K562 (cell line): ENCODE data around the gene GATC. TPM values are rescaled to one million over a fixed set of nuclear protein-coding genes. Genes with fewer than 3 reads are reported as not detected.

Experiments
- ARHGAP35 ChIP-seq: fragments of 450-650 bp; IDR thresholded peaks from 2 replicates; pipeline ENCODE4 v1.6.1; 2018; ENCODE audit not compliant: partially characterized antibody
- ASH1L ChIP-seq: fragments of 450-650 bp; IDR thresholded peaks from 2 replicates; pipeline ENCODE4 v1.6.1; 2018; ENCODE audit warnings: borderline replicate concordance, mild to moderate bottlenecking, low read depth; ENCODE audit not compliant: partially characterized antibody
- C11orf30 ChIP-seq: fragments of 450-650 bp; IDR thresholded peaks from 2 replicates; pipeline ENCODE4 v1.6.1; 2016; ENCODE audit warnings: low read depth, mild to moderate bottlenecking
- GATAD2A ChIP-seq: fragments of 450-650 bp; IDR thresholded peaks from 2 replicates; pipeline ENCODE4 v1.6.1; 2017
- HDAC1 ChIP-seq, 2 experiments: fragments of 450-650 bp; IDR thresholded peaks; 2 replicates each; pipeline ENCODE4 v1.6.1; 2016 to 2017; ENCODE audit warnings: inconsistent platforms in 1 of 2, mild to moderate bottlenecking in 1 of 2, moderate library complexity in 1 of 2
- HDAC2 ChIP-seq: fragments of 450-650 bp; IDR thresholded peaks from 2 replicates; pipeline ENCODE4 v1.6.1; 2016; ENCODE audit warnings: mild to moderate bottlenecking
- ILK ChIP-seq: fragments of 450-650 bp; IDR thresholded peaks from 2 replicates; pipeline ENCODE4 v1.6.1; 2016; ENCODE audit warnings: missing genetic modification characterization, low read depth, mild to moderate bottlenecking, missing compliant biosample characterization, moderate library complexity, borderline replicate concordance
- KDM5B ChIP-seq: fragments of 200-600 bp; sonication (generic); IDR thresholded peaks from 2 replicates; pipeline ENCODE4 v1.6.1; 2012; ENCODE audit warnings: low read depth, mild to moderate bottlenecking, moderate library complexity, low read length, control low read depth, inconsistent platforms; ENCODE audit not compliant: insufficient replicate concordance
- MCM5 ChIP-seq: fragments of 450-650 bp; IDR thresholded peaks from 2 replicates; pipeline ENCODE4 v1.6.1; 2016; ENCODE audit warnings: low read depth
- NFE2L1 ChIP-seq: fragments of 450-650 bp; IDR thresholded peaks from 2 replicates; pipeline ENCODE4 v1.6.1; 2016; ENCODE audit warnings: missing genetic modification characterization, low read depth, mild to moderate bottlenecking, missing compliant biosample characterization, moderate library complexity, borderline replicate concordance
- NFIX ChIP-seq: fragments of 250-450 bp; sonication (Bioruptor Pico); IDR thresholded peaks from 2 replicates; pipeline ENCODE4 v1.4.0; 2020; ENCODE audit warnings: low read depth, mild to moderate bottlenecking, moderate library complexity
- PYGO2 ChIP-seq: fragments of 450-650 bp; IDR thresholded peaks from 2 replicates; pipeline ENCODE4 v1.6.1; 2016; ENCODE audit warnings: mild to moderate bottlenecking, missing genetic modification characterization, moderate library complexity, missing compliant biosample characterization
- RAD51 ChIP-seq: fragments of 450-650 bp; IDR thresholded peaks from 2 replicates; pipeline ENCODE4 v1.7.1; 2016; ENCODE audit warnings: low read depth, mild to moderate bottlenecking, borderline replicate concordance
- SP2 ChIP-seq: IDR thresholded peaks from 2 replicates; pipeline ENCODE4 v1.6.1; 2011; ENCODE audit warnings: mild to moderate bottlenecking, low read depth, low read length, moderate library complexity; ENCODE audit not compliant: poor library complexity, severe bottlenecking; ENCODE audit errors: extremely low read depth
- ZNF3 ChIP-seq: fragments of 250-450 bp; sonication (Bioruptor Pico); IDR thresholded peaks from 2 replicates; pipeline ENCODE4 v1.5.0; 2021; ENCODE audit warnings: mild to moderate bottlenecking, moderate library complexity
- ZNF444 ChIP-seq: fragments of 250-450 bp; sonication (Bioruptor Pico); IDR thresholded peaks from 2 replicates; pipeline ENCODE4 v1.4.0; 2020; ENCODE audit warnings: mild to moderate bottlenecking, moderate library complexity
- polyA plus RNA-seq, 8 experiments: library from polyadenylated mRNA; depleted of rRNA in 4 of 8; stranded (reverse) in 5 of 8; unstranded in 3 of 8; fragments of >200 nt; fragmentation: Nextera tagmentation in 2 of 8; fragmentation: Illumina TruSeq in 1 of 8; extraction: Ambion mirVana in 2 of 8; extraction: Trizol in 1 of 8; gene quantifications; 2 replicates each; pipeline versions ENCODE4 v1.2.1 to v1.2.3, GENCODE V29; 2011 to 2014; ENCODE audit warnings: inconsistent platforms in 1 of 8, missing spikeins in 1 of 8
- total RNA-seq, 7 experiments: library from RNA; depleted of rRNA in 6 of 7; stranded (reverse); fragments of >200 nt in 6 of 7; fragmentation: Illumina TruSeq in 2 of 7; extraction: Trizol in 2 of 7; gene quantifications; 2 replicates each; pipeline versions ENCODE4 v1.2.1 to v1.2.3, GENCODE V29; 2011 to 2021; ENCODE audit warnings: low replicate concordance in 1 of 7
- TF ChIP-seq, protein P1 (sequence below): fragments of 250-450 bp; sonication (Bioruptor Pico); IDR thresholded peaks from 2 replicates; pipeline ENCODE4 v1.4.0; 2020; ENCODE audit warnings: mild to moderate bottlenecking, moderate library complexity
- TF ChIP-seq, protein P2 (sequence below): fragments of 200-800 bp; sonication (Bioruptor generic); IDR thresholded peaks from 2 replicates; pipeline ENCODE4 v1.6.1; 2017; ENCODE audit warnings: missing genetic modification characterization, missing compliant biosample characterization
- TF ChIP-seq, protein P3 (sequence below): fragments of 450-650 bp; IDR thresholded peaks from 2 replicates; pipeline ENCODE4 v1.6.1; 2016; ENCODE audit warnings: missing biosample characterization, missing genetic modification characterization
- TF ChIP-seq, protein P4 (sequence below): fragments of 450-650 bp; conservative IDR thresholded peaks from 2 replicates; pipeline ENCODE4 v1.6.1; 2016; ENCODE audit warnings: missing genetic modification characterization, low read depth, mild to moderate bottlenecking, missing compliant biosample characterization, moderate library complexity
- TF ChIP-seq, protein P5 (sequence below): fragments of 250-450 bp; sonication (Bioruptor Pico); IDR thresholded peaks from 2 replicates; pipeline ENCODE4 v1.8.0; 2021; ENCODE audit warnings: mild to moderate bottlenecking, moderate library complexity

The GATC gene
- total and polyA plus RNA-seq, 9 of the 15 experiments (the other 6 are each of a cell fraction or from before 2014, with no cell fraction given): 5.8 to 52.6 (median 28.2) TPM

DNA sequence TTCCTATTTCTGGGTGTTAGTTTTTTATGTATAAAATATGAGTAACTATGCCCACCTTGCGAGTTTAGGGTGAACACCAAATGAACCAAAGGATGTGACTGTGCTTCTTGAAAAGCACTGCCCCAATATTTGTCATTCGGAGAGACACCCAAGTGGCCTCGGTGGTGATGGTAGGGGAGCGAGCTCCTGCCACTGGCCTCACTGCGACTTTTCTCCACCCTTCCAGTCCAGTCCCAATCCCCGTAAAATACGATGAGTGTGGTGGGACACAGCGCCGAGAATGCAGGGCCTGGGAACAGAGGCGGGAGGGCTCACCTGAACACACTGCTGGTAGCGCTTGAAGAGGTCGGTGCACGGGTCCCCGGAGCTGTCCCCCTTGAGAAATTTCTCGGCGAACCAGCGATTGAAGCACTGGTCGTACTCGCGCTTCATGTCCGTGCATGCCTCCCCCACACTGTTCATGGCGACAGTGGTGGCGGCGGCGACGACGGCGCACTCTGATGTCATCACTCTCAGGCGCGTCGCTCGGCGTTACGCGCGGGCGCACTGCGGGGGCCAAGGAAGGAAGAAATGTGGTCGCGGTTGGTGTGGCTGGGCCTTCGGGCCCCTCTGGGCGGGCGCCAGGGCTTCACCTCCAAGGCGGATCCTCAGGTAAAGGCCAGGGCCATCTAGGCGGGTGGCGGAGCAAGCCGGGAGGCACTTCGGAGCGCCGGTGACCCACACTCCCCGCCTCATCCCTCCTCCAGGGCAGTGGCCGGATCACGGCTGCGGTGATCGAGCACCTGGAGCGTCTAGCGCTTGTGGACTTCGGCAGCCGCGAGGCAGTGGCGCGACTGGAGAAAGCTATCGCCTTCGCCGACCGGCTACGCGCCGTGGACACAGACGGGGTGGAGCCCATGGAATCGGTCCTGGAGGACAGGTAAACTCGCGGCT, at the start of gene GATC, which contains the start of gene TRIAP1 (continued):
- no peak for TF ChIP-seq ILK
- TF ChIP-seq ZNF444 (CRISPR knock-in tag): no peak
- TF ChIP-seq, protein P1, sequence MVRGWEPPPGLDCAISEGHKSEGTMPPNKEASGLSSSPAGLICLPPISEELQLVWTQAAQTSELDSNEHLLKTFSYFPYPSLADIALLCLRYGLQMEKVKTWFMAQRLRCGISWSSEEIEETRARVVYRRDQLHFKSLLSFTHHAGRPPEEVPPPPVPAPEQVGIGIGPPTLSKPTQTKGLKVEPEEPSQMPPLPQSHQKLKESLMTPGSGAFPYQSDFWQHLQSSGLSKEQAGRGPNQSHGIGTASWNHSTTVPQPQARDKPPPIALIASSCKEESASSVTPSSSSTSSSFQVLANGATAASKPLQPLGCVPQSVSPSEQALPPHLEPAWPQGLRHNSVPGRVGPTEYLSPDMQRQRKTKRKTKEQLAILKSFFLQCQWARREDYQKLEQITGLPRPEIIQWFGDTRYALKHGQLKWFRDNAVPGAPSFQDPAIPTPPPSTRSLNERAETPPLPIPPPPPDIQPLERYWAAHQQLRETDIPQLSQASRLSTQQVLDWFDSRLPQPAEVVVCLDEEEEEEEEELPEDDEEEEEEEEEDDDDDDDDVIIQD (CRISPR knock-in tag): no peak
- TF ChIP-seq, protein P2, sequence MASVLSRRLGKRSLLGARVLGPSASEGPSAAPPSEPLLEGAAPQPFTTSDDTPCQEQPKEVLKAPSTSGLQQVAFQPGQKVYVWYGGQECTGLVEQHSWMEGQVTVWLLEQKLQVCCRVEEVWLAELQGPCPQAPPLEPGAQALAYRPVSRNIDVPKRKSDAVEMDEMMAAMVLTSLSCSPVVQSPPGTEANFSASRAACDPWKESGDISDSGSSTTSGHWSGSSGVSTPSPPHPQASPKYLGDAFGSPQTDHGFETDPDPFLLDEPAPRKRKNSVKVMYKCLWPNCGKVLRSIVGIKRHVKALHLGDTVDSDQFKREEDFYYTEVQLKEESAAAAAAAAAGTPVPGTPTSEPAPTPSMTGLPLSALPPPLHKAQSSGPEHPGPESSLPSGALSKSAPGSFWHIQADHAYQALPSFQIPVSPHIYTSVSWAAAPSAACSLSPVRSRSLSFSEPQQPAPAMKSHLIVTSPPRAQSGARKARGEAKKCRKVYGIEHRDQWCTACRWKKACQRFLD (CRISPR knock-in tag): no peak
- TF ChIP-seq, protein P3, sequence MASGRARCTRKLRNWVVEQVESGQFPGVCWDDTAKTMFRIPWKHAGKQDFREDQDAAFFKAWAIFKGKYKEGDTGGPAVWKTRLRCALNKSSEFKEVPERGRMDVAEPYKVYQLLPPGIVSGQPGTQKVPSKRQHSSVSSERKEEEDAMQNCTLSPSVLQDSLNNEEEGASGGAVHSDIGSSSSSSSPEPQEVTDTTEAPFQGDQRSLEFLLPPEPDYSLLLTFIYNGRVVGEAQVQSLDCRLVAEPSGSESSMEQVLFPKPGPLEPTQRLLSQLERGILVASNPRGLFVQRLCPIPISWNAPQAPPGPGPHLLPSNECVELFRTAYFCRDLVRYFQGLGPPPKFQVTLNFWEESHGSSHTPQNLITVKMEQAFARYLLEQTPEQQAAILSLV (tag): no peak
- TF ChIP-seq, protein P4, sequence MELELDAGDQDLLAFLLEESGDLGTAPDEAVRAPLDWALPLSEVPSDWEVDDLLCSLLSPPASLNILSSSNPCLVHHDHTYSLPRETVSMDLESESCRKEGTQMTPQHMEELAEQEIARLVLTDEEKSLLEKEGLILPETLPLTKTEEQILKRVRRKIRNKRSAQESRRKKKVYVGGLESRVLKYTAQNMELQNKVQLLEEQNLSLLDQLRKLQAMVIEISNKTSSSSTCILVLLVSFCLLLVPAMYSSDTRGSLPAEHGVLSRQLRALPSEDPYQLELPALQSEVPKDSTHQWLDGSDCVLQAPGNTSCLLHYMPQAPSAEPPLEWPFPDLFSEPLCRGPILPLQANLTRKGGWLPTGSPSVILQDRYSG (tag): no peak
- TF ChIP-seq MCM5: no peak
- TF ChIP-seq, protein P5, sequence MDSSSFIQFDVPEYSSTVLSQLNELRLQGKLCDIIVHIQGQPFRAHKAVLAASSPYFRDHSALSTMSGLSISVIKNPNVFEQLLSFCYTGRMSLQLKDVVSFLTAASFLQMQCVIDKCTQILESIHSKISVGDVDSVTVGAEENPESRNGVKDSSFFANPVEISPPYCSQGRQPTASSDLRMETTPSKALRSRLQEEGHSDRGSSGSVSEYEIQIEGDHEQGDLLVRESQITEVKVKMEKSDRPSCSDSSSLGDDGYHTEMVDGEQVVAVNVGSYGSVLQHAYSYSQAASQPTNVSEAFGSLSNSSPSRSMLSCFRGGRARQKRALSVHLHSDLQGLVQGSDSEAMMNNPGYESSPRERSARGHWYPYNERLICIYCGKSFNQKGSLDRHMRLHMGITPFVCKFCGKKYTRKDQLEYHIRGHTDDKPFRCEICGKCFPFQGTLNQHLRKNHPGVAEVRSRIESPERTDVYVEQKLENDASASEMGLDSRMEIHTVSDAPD: no peak
- TF ChIP-seq RAD51: no peak
- peak; percentile 67 to 98; a peak in 3 of 4 replicates for TF ChIP-seq HDAC1 (IDR thresholded peaks at IDR 0.05)
- peak; percentile 100 for TF ChIP-seq C11orf30
- TF ChIP-seq ZNF3 (CRISPR knock-in tag): no peak
- no peak for TF ChIP-seq PYGO2
- no peak for TF ChIP-seq SP2
- no peak for TF ChIP-seq GATAD2A
- no peak for TF ChIP-seq NFE2L1 (tag)
- TF ChIP-seq ARHGAP35: no peak
- no peak for TF ChIP-seq NFIX (CRISPR knock-in tag)
- TF ChIP-seq KDM5B: peak; percentile 89
- peak; percentile 88 for TF ChIP-seq HDAC2
- no peak for TF ChIP-seq ASH1L
